ENCODE measurements around the gene ERI3.

ERI3 gene

DNA sequence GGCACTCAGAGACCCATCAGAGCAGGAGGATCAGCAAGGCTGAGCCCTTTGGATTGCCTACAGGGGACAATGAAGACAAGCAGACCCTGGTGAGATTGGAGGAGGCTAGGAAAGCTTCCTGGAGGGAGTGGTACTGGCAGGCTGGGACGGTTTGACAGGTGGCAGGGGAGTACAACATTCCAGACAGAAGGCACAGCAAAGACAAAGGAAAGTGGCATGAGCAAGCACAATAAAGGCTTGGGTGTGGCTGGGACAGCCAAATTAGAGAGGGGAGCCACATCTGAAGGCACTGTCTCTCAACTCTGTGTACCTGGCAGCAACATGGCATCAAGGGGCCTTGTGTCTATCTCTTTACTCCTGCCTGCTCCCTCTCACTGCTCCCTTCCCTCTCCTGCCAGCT is 103.6 kb downstream of the ERI3 start:
- DNase-seq (ENCODE audit: low read depth) = no peak
- H3K4me3 ChIP-seq (ENCODE audit: low read depth, low read length) = no peak overlapping the region
- in situ Hi-C loops (cut with HindIII; ENCODE audit: low sequenced_read_pairs) = no loop called here
- TF ChIP-seq, protein P1, sequence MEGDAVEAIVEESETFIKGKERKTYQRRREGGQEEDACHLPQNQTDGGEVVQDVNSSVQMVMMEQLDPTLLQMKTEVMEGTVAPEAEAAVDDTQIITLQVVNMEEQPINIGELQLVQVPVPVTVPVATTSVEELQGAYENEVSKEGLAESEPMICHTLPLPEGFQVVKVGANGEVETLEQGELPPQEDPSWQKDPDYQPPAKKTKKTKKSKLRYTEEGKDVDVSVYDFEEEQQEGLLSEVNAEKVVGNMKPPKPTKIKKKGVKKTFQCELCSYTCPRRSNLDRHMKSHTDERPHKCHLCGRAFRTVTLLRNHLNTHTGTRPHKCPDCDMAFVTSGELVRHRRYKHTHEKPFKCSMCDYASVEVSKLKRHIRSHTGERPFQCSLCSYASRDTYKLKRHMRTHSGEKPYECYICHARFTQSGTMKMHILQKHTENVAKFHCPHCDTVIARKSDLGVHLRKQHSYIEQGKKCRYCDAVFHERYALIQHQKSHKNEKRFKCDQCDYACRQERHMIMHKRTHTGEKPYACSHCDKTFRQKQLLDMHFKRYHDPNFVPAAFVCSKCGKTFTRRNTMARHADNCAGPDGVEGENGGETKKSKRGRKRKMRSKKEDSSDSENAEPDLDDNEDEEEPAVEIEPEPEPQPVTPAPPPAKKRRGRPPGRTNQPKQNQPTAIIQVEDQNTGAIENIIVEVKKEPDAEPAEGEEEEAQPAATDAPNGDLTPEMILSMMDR (IDR thresholded peaks at IDR 0.05; ENCODE audit: low read depth, low read length, missing control alignments) = no peak

DNA sequence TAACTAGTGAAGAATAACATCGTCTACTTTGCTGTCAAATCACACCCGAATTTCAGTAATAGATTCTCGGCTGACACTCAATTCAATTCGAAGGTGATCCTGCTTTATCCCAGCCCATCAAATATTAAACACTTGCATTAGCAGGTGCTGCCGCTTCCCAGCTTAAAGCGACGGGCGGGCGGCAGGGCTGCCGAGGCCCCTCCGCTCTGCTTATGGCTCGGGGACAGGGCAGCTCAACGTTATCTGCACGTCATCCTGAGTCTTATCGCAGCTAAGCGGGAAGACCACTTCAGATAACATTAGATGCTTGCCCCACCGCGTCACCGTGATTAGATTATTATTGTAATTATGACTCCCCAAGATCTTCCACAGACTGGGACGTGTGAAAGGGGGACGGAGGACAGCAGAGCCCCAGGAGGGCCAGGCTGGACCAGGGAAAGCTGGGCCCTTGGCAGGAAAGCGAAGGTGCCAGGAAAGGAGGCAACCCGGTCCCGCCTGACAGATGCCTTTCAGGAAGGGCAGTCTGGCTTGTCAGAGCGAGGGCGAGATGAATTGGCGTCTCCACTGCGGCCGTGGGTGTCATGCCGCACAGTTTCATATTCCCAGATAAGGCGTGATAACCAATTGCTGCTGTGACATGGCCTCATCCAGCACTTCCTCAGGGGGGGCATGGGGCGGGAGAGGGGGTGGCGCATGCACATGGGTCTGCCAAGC is 104.8 kb downstream of the ERI3 start:
- TF ChIP-seq, protein P1 (IDR thresholded peaks at IDR 0.05; ENCODE audit: low read depth, low read length, missing control alignments) = no peak
- DNase-seq (ENCODE audit: low read depth) = no peak
- in situ Hi-C loops (cut with HindIII; ENCODE audit: low sequenced_read_pairs) = no loop called here

DNA sequence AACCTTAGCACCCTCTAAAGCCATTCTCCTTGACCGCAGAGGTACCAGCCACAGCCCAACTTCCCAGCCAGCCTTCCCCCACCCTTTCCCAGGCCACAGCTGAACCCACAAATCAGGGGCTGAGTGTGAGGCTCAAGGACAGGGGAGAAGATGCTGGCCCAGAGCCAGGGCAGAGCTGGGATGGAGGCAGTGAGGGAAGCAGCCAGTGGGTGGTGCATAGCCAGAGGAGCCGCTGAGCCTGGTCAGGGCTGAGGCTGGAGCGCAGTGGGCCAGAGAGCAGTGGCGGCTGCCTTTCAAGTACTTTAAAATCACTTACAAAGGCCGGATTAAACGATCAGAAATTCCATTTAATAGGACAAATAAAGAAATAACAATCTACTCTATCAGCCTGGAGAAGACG is 105.5 kb downstream of the ERI3 start:
- TF ChIP-seq, protein P1 (IDR thresholded peaks at IDR 0.05; ENCODE audit: low read depth, low read length, missing control alignments) = no peak
- in situ Hi-C loops (cut with HindIII; ENCODE audit: low sequenced_read_pairs) = no loop called here
- H3K4me3 ChIP-seq (ENCODE audit: low read depth, low read length) = no peak overlapping the region
- DNase-seq (ENCODE audit: low read depth) = no peak

More for the DNA sequence above, 104.8 kb downstream of the ERI3 start:
- H3K4me3 ChIP-seq (ENCODE audit: low read depth, low read length) = no peak overlapping the region

DNA sequence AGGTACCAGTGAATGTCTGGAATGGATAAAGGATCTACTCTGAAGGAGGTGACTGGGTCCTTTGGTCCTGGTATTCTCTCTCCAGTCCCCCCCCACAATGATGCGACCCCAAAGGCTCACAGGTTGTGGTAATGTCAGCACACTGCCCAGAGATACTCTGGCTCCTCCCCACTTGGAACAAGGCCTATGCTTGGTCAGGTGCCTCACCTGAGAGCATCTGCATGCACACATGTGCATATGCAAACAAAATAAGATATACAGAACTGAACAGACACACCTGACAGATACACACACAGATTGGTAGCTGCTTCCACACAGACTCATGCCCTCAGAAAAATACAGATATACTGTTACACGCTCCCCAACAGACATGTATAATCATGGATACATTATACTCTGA is 108.3 kb downstream of the ERI3 start:
- in situ Hi-C loops (cut with HindIII; ENCODE audit: low sequenced_read_pairs) = no loop called here
- TF ChIP-seq, protein P1 (IDR thresholded peaks at IDR 0.05; ENCODE audit: low read depth, low read length, missing control alignments) = no peak
- no peak for DNase-seq (ENCODE audit: low read depth)
- H3K4me3 ChIP-seq (ENCODE audit: low read depth, low read length) = no peak overlapping the region

DNA sequence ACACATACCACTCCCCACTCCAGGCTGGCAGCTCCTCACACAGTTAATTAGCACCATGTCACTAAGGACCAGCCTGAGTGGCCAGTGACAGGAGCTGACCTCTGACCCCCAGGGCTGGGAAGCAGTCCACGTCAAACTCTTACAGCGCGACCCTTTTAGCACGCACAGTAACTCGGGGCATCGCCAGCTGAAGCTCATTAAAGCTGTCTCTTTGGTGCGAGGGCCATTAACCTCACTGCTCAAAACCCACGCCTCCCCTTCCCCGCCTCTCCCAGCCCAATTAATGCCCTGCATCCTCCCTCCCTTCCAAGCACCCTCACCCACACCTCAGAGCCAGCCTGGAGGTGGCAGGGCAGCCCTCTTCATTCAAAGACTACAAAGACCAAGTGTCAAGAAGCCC is 110.1 kb downstream of the ERI3 start:
- in situ Hi-C loops (cut with HindIII; ENCODE audit: low sequenced_read_pairs) = no loop called here

DNA sequence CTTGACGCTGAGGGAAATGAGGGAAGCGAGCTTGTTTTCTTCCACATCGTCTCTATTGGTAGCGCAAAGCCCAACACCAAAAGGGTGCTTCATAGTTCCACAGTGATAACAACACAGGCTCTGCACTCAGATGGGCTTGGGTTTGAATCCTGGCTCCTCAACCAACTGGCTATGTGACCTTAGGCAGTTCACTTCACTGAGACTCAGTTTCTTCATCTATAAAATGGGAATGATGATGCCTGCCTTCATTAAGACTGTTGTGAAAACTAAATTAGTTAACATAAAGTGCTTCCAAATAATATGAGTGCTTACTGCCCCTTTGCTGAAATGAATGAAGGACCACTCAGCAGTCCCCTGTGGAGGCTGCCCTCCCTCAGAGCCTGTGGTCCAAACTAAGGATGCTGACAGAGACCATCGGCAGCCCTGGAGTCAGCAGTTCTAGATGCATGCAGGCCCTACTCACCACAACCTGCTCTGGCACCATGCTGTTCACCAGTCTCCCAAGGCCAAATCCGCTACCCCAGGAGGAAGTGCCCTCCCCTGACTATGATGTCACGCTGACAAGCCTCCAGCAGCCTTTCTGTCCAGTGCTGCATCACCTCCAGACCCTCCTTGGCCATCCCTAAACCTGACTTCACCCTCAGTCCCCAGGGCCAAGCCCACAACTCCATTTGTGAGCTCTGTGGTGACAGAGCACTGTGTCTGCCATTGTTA is 111.1 kb downstream of the ERI3 start:
- H3K4me3 ChIP-seq (ENCODE audit: low read depth, low read length) = no peak overlapping the region
- DNase-seq (ENCODE audit: low read depth) = no peak
- in situ Hi-C loops (cut with HindIII; ENCODE audit: low sequenced_read_pairs) = no loop called here
- TF ChIP-seq, protein P1 (IDR thresholded peaks at IDR 0.05; ENCODE audit: low read depth, low read length, missing control alignments) = no peak

More for the DNA sequence above, 110.1 kb downstream of the ERI3 start:
- H3K4me3 ChIP-seq (ENCODE audit: low read depth, low read length) = no peak overlapping the region
- no peak for DNase-seq (ENCODE audit: low read depth)
- TF ChIP-seq, protein P1 (IDR thresholded peaks at IDR 0.05; ENCODE audit: low read depth, low read length, missing control alignments) = no peak
